DOHH2 (cell line): ENCODE data around the gene ADGRA1.

ENCODE experiments used
- H3F3A ChIP-seq: fragments of 200-600 bp; sonication (generic), shearing (Covaris generic); 2 replicates; pipeline ENCODE4 v1.6.0; 2016; ENCODE audit warnings: antibody characterized with exemption, mild to moderate bottlenecking; ENCODE audit not compliant: control insufficient read depth, insufficient read depth
- H3K27ac ChIP-seq: fragments of 200-600 bp; sonication (generic); 2 replicates; pipeline ENCODE4 v1.5.1; 2014; ENCODE audit warnings: low read depth, mild to moderate bottlenecking, low read length, moderate library complexity
- H3K27me3 ChIP-seq: fragments of 200-600 bp; sonication (generic); 2 replicates; pipeline ENCODE4 v1.6.1; 2014; ENCODE audit warnings: mild to moderate bottlenecking, low read length, mixed read lengths; ENCODE audit not compliant: control insufficient read depth
- H3K36me3 ChIP-seq: fragments of 200-600 bp; sonication (generic); 2 replicates; pipeline ENCODE4 v1.6.1; 2014; ENCODE audit warnings: mild to moderate bottlenecking, low read length, moderate library complexity, mixed read lengths; ENCODE audit not compliant: control insufficient read depth
- H3K4me1 ChIP-seq: fragments of 200-600 bp; sonication (generic); 2 replicates; pipeline ENCODE4 v1.6.1; 2014; ENCODE audit warnings: mild to moderate bottlenecking, low read length, mixed read lengths; ENCODE audit not compliant: control insufficient read depth
- H3K4me2 ChIP-seq: fragments of 200-600 bp; sonication (generic); 2 replicates; pipeline ENCODE4 v1.6.0; 2014; ENCODE audit warnings: mild to moderate bottlenecking, low read length, moderate library complexity
- H3K4me3 ChIP-seq: fragments of 200-600 bp; sonication (generic); 2 replicates; pipeline ENCODE4 v1.5.1; 2014; ENCODE audit warnings: mild to moderate bottlenecking, low read length, mixed read lengths
- H3K79me2 ChIP-seq: fragments of 200-600 bp; sonication (generic); 2 replicates; pipeline ENCODE4 v1.6.1; 2014; ENCODE audit warnings: mild to moderate bottlenecking, low read length, mixed read lengths; ENCODE audit not compliant: control insufficient read depth
- H3K9me2 ChIP-seq: fragments of 200-600 bp; sonication (generic); replicated peaks from 2 replicates; pipeline ENCODE4 v1.6.1; 2014; ENCODE audit warnings: mild to moderate bottlenecking, low read length, mixed read lengths; ENCODE audit not compliant: control insufficient read depth
- H3K9me3 ChIP-seq: fragments of 200-600 bp; sonication (generic); 2 replicates; pipeline ENCODE4 v1.6.1; 2014; ENCODE audit warnings: antibody characterized with exemption, low read length, mixed read lengths; ENCODE audit not compliant: control insufficient read depth, insufficient read depth
- H4K20me1 ChIP-seq: fragments of 200-600 bp; sonication (generic); 2 replicates; pipeline ENCODE4 v1.6.0; 2014; ENCODE audit warnings: low read depth, mild to moderate bottlenecking, antibody characterized with exemption, low read length, moderate library complexity; ENCODE audit not compliant: control insufficient read depth, insufficient read depth
- EZH2phosphoT487 ChIP-seq: fragments of 200-600 bp; sonication (generic); IDR thresholded peaks from 2 replicates; pipeline ENCODE4 v1.6.1; 2017; ENCODE audit warnings: borderline replicate concordance, mild to moderate bottlenecking, antibody characterized with exemption, low read length, moderate library complexity, mixed read lengths
- TF ChIP-seq, protein P1 (sequence below): fragments of 200-600 bp; sonication (generic); IDR thresholded peaks from one replicate; pipeline ENCODE4 v1.5.1; 2014; ENCODE audit warnings: antibody characterized with exemption, mild to moderate bottlenecking, low read depth, low read length; ENCODE audit not compliant: poor library complexity, severe bottlenecking

ADGRA1 gene

DNA sequence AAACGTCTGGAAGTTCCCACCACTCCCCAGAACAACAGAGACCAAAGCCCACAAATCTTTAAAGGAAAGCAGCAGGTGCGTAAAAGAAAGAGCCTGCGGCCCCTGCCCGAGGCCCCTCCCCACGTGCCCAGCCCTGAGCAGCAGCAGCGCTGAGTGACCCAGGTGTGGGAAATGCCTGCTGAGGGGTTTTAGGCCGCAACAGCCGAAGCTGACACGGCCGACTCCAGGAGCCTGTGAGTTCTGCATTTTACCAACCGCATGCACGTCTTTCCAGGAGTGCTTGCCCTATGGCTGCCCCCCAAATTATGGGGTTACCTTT, 70.7 kb downstream of the ADGRA1 start:
- H3K36me3 ChIP-seq, result no peaks in the 10 kb centered on the region
- H3K27ac ChIP-seq, result no peak overlapping the region
- H3K4me1 ChIP-seq, result no peaks in the 10 kb centered on the region
- no peaks in the 10 kb centered on the region for H4K20me1 ChIP-seq
- no peak overlapping the region for H3K4me3 ChIP-seq
- no peaks in the 10 kb centered on the region for H3K9me3 ChIP-seq
- H3F3A ChIP-seq, result no peaks in the 10 kb centered on the region
- H3K79me2 ChIP-seq, result no peaks in the 10 kb centered on the region
- H3K9me2 ChIP-seq, result no peaks in the 10 kb centered on the region
- TF ChIP-seq, protein P1, sequence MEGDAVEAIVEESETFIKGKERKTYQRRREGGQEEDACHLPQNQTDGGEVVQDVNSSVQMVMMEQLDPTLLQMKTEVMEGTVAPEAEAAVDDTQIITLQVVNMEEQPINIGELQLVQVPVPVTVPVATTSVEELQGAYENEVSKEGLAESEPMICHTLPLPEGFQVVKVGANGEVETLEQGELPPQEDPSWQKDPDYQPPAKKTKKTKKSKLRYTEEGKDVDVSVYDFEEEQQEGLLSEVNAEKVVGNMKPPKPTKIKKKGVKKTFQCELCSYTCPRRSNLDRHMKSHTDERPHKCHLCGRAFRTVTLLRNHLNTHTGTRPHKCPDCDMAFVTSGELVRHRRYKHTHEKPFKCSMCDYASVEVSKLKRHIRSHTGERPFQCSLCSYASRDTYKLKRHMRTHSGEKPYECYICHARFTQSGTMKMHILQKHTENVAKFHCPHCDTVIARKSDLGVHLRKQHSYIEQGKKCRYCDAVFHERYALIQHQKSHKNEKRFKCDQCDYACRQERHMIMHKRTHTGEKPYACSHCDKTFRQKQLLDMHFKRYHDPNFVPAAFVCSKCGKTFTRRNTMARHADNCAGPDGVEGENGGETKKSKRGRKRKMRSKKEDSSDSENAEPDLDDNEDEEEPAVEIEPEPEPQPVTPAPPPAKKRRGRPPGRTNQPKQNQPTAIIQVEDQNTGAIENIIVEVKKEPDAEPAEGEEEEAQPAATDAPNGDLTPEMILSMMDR, result no peak
- no peak for TF ChIP-seq EZH2phosphoT487
- H3K4me2 ChIP-seq, result no peak overlapping the region
- no peaks in the 10 kb centered on the region for H3K27me3 ChIP-seq

GRCh38 chr10:133158756-133159610, 71.3 kb downstream of the ADGRA1 start:
- H3K4me3 ChIP-seq, result no peak overlapping the region
- no peak overlapping the region for H3K4me2 ChIP-seq
- H3K27me3 ChIP-seq, result no peaks in the 10 kb centered on the region
- TF ChIP-seq EZH2phosphoT487, result no peak
- TF ChIP-seq, protein P1, result no peak
- H3K79me2 ChIP-seq, result no peaks in the 10 kb centered on the region
- H3K9me3 ChIP-seq, result no peaks in the 10 kb centered on the region
- H3F3A ChIP-seq, result no peaks in the 10 kb centered on the region
- no peak overlapping the region for H3K27ac ChIP-seq
- H3K36me3 ChIP-seq, result no peaks in the 10 kb centered on the region
- H4K20me1 ChIP-seq, result no peaks in the 10 kb centered on the region
- H3K4me1 ChIP-seq, result no peaks in the 10 kb centered on the region
- H3K9me2 ChIP-seq, result no peaks in the 10 kb centered on the region

DNA sequence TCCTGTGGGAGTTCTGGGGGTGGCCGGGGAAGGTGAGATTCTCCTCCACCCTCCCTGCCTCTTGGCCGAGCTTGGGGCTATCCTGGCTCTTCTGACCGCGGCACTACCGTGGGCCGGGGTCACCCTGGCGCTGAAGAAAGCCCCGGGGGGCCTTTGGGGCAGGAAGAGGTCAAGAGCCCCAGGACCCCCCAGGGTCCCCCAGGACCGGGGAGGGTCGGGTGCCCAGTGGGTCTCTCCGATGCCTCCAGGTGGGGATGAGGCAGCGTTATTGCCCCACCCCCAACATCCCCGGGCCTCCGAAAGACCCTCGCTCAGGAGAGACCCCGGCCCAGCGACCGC, 71.9 kb downstream of the ADGRA1 start:
- H3K9me2 ChIP-seq, result no peaks in the 10 kb centered on the region
- H3F3A ChIP-seq, result no peaks in the 10 kb centered on the region
- TF ChIP-seq, protein P1, result no peak
- no peak for TF ChIP-seq EZH2phosphoT487
- H3K4me3 ChIP-seq, result no peak overlapping the region
- H3K27ac ChIP-seq, result no peak overlapping the region
- H3K79me2 ChIP-seq, result no peaks in the 10 kb centered on the region
- no peaks in the 10 kb centered on the region for H3K27me3 ChIP-seq
- H3K4me1 ChIP-seq, result no peaks in the 10 kb centered on the region
- no peaks in the 10 kb centered on the region for H3K36me3 ChIP-seq
- no peaks in the 10 kb centered on the region for H4K20me1 ChIP-seq
- no peak overlapping the region for H3K4me2 ChIP-seq
- H3K9me3 ChIP-seq, result no peaks in the 10 kb centered on the region
